ENCODE results near the gene NAP1L5.

DNA sequence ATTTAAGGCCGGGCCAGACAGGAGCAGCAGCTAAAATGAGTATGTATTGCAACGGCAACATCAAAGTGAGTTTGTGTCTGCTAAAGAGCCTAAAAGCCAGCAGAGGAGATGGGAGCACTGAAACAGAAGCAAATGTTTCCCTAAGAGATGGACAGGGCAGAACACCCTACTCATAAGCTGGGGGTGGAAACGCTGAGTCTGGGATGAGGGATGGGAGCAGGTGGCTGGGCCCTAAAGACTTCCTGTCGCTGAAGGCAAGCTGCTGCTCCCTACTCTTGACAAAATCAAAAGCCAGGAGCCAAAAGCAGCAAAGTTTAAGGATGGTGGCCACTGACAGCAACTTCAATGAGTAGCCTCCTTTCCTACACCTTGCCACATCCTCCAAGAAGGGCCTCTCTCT lies 40.6 kb upstream of the NAP1L5 start:
- TF ChIP-seq, protein P1, sequence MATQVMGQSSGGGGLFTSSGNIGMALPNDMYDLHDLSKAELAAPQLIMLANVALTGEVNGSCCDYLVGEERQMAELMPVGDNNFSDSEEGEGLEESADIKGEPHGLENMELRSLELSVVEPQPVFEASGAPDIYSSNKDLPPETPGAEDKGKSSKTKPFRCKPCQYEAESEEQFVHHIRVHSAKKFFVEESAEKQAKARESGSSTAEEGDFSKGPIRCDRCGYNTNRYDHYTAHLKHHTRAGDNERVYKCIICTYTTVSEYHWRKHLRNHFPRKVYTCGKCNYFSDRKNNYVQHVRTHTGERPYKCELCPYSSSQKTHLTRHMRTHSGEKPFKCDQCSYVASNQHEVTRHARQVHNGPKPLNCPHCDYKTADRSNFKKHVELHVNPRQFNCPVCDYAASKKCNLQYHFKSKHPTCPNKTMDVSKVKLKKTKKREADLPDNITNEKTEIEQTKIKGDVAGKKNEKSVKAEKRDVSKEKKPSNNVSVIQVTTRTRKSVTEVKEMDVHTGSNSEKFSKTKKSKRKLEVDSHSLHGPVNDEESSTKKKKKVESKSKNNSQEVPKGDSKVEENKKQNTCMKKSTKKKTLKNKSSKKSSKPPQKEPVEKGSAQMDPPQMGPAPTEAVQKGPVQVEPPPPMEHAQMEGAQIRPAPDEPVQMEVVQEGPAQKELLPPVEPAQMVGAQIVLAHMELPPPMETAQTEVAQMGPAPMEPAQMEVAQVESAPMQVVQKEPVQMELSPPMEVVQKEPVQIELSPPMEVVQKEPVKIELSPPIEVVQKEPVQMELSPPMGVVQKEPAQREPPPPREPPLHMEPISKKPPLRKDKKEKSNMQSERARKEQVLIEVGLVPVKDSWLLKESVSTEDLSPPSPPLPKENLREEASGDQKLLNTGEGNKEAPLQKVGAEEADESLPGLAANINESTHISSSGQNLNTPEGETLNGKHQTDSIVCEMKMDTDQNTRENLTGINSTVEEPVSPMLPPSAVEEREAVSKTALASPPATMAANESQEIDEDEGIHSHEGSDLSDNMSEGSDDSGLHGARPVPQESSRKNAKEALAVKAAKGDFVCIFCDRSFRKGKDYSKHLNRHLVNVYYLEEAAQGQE (IDR thresholded peaks at IDR 0.05; ENCODE audit: insufficient read depth in 1 of 2, low read depth in 2 of 2, low read length in 2 of 2), result no peak
- no peak for TF ChIP-seq FOXP2 (optimal IDR thresholded peaks at IDR 0.05; ENCODE audit: borderline replicate concordance, extremely low read depth, extremely low read length, insufficient read depth)
- TF ChIP-seq TAF1 (IDR thresholded peaks at IDR 0.05; ENCODE audit: borderline replicate concordance, insufficient read depth, low read length), result no peak
- no peak for TF ChIP-seq POLR2AphosphoS5 (IDR thresholded peaks at IDR 0.05; ENCODE audit: low read depth, low read length)
- TF ChIP-seq SIN3A (IDR thresholded peaks at IDR 0.05; ENCODE audit: borderline replicate concordance, insufficient read depth, low read length), result no peak
